ENCODE data around the gene ANKLE1.

GRCh38 chr19:17294051-17294891 lies 12.6 kb downstream of the ANKLE1 start:
- TF ChIP-seq, protein P1, sequence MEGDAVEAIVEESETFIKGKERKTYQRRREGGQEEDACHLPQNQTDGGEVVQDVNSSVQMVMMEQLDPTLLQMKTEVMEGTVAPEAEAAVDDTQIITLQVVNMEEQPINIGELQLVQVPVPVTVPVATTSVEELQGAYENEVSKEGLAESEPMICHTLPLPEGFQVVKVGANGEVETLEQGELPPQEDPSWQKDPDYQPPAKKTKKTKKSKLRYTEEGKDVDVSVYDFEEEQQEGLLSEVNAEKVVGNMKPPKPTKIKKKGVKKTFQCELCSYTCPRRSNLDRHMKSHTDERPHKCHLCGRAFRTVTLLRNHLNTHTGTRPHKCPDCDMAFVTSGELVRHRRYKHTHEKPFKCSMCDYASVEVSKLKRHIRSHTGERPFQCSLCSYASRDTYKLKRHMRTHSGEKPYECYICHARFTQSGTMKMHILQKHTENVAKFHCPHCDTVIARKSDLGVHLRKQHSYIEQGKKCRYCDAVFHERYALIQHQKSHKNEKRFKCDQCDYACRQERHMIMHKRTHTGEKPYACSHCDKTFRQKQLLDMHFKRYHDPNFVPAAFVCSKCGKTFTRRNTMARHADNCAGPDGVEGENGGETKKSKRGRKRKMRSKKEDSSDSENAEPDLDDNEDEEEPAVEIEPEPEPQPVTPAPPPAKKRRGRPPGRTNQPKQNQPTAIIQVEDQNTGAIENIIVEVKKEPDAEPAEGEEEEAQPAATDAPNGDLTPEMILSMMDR (IDR thresholded peaks at IDR 0.05; ENCODE audit: insufficient read depth, low read length), result no peak
- TF ChIP-seq GABPA (IDR thresholded peaks at IDR 0.05; ENCODE audit: low read depth) (no peak), REST (IDR thresholded peaks at IDR 0.05; ENCODE audit: insufficient replicate concordance, low read depth) (no peak)
